Measurements from ENCODE around the gene CD180.

Gene CD180

DNA sequence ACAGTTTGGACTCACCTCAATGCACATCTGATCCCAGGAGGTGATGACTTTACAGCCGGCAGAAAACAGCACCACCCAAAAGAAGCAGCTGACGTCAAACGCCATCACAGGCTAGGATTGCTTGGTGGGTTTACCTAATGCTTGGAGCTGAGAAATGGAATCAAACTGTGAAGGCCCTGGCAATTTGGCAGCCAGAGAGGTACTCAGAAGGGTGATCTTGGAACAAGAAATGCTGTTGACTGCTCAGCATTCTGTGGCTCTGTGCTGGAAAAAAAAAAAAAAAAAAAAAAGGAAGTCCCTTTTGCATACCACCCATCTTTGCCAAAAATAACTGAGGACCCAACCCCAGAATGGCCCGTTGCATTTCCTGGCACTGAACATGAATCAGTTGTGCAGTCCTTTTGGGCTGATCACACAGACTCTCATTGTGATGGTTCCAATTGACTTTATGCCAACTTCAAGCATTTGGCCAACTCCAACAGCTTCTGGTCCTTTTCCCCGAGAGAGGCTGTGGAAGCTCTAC, at the start of gene CD180:
CD180 (minus strand) TSS at position 263 of the 523 bp plus-strand sequence; CDS start at position 105, 158 bp downstream.
- DNase-seq: no peak
- TF ChIP-seq POLR2A (IDR thresholded peaks at IDR 0.05; ENCODE audit: low read length): no peak
- TF ChIP-seq GATA1 (IDR thresholded peaks at IDR 0.05; ENCODE audit: low read depth, low read length): no peak

DNA sequence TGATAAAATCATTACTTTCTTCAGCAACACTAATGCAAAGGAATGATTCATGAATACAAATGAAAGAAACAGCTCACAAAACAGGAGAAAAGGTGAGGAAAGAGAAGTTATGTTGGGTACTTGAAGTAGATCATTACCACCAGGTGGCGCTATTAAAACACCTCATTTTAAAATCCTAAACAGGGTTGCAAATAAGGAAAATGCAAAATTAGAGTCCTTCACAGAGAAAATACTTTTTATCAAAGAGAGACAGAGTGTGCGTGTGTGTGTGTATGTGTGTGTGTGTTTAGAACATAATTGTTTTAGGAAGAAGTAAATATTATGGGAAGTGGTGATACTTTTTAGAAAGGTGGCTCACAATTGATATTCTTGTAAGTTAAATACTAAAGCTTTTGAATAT, 49.5 kb upstream of the CD180 start:
- peak; percentile 70 to 85 for DNase-seq
- no peak for TF ChIP-seq POLR2A (IDR thresholded peaks at IDR 0.05; ENCODE audit: low read length)
- TF ChIP-seq GATA1 (IDR thresholded peaks at IDR 0.05; ENCODE audit: low read depth, low read length): no peak

DNA sequence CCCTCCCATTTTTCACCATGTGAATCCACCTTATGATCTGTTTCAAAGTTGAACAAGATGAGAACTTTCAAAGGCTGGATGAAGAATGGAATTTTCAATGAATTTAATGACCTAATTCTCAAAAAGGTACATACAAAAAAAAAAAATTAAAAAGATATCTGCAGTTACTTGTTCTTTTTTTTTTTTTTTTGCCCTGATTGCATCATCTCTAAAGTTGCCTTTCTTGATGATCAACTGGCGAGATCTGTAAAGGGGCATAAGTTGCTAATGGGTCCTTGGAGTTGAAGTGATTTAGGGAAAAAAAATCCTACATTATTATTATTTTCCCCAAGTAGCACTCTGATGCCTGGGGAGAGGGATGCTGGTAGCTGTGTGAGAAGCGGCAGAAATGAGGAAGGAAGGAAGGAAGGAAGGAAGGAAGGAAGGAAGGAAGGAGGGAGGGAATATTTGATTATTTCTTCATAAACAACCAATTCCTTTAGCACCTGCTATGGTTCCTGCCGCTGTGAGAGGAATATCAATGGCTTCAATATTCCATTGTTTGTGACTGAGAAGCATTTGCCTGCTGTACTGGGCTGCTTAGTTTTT, 48.8 kb upstream of the CD180 start:
- no peak for DNase-seq
- TF ChIP-seq GATA1 (IDR thresholded peaks at IDR 0.05; ENCODE audit: low read depth, low read length) (no peak), POLR2A (IDR thresholded peaks at IDR 0.05; ENCODE audit: low read length) (no peak)

DNA sequence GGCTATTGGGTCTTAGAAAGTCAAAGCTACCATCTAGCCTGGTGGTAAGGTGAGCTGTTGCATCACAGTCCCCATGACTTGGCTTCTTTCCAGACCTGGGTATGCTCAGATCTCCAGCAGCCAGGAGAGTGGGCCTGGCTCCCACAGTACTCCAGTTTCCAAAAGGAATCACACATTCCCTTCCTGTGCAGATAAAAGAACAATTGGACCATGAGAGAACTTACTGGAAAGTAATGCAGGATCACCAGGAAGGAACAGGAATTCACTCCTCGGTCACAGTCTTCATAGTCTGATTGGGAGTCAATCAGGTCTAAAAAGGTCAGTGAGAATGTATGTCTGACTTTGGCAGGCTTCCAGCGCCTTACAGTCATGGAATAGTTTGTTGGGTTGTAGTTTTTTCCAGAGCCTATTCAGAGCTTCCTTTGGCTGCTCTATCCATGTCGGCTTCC, 47.8 kb upstream of the CD180 start:
- no peak for TF ChIP-seq POLR2A (IDR thresholded peaks at IDR 0.05; ENCODE audit: low read length)
- no peak for TF ChIP-seq GATA1 (IDR thresholded peaks at IDR 0.05; ENCODE audit: low read depth, low read length)
- no peak for DNase-seq

DNA sequence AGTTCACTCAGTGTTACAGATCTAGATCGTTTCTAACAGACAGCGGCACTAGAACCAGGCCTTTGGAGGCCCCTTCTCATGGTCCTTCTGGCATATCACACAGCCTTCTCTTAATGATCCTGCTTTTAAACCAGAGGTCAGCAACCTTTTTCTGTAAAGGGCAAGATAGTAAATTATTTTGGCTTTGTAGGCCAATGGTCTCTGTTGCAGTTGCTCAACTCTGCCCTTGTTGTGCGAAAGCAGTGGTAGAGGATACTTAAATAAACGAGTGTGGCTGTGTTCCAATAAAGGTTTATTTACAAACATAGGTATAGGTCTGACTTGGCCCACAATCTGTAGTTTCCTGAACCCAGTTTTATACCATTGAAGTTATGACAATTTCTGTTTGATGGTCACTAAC, 47.3 kb upstream of the CD180 start:
- no peak for DNase-seq
- TF ChIP-seq POLR2A (IDR thresholded peaks at IDR 0.05; ENCODE audit: low read length) (no peak), GATA1 (IDR thresholded peaks at IDR 0.05; ENCODE audit: low read depth, low read length) (no peak)

DNA sequence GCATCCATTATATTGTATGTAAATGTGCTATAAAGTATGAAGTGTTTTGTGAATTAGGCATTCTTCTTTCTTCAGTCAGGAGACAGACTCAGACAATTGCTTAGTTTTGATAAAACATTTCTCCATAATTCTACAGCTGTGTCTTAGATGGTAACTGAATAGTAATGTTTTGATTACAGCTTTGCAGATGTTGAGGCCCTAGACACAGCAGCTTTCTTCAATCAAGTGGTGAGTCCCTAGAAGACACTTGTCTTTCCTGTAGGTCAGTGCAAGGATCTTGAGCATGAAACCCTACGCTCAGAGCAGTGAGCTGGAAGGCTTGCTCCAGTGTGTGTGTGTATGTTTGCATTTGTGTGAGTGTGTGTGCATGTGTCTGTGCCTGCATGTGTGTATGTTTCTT, 46.8 kb upstream of the CD180 start:
- no peak for DNase-seq
- no peak for TF ChIP-seq GATA1 (IDR thresholded peaks at IDR 0.05; ENCODE audit: low read depth, low read length)
- no peak for TF ChIP-seq POLR2A (IDR thresholded peaks at IDR 0.05; ENCODE audit: low read length)

DNA sequence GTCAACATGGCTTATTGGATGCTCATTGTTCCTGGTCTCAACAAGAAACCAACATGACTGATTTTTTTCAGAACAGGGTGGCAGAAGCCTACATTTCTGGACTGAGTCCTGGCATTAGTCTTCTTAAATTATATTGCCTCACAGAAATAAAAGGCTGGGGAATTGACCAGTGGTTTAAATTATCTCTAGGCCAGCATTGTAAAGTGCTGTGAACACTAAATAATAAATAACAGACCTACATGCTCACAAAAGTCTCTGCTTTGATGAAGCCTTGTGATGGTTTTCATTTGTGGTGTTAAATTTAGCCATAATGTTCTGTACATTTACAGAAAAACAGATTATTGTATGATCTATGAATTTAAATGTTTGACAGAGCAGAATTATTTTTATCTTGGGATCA, 44.7 kb upstream of the CD180 start:
- DNase-seq: no peak
- TF ChIP-seq GATA1 (IDR thresholded peaks at IDR 0.05; ENCODE audit: low read depth, low read length) (no peak), POLR2A (IDR thresholded peaks at IDR 0.05; ENCODE audit: low read length) (no peak)

DNA sequence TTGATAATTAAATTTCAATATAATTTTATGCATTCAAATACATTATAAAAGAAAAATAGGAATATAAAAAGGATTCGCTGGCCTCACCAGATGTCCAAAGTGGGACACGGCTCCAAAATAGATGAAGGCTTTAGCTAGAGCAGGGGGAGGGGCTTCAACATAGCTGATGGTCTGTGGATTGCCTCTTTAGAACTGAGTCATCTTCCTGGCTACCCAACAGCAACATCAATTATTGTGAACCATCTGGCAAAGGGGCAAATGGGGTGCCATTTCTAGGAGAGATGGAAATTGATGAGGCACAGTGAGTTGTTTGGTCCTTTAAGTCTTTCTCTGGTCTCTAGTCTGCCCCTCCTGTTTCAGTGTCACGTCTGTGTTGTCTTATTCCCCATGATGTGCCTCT, 44.2 kb upstream of the CD180 start:
- no peak for DNase-seq
- TF ChIP-seq GATA1 (IDR thresholded peaks at IDR 0.05; ENCODE audit: low read depth, low read length) (no peak), POLR2A (IDR thresholded peaks at IDR 0.05; ENCODE audit: low read length) (no peak)

DNA sequence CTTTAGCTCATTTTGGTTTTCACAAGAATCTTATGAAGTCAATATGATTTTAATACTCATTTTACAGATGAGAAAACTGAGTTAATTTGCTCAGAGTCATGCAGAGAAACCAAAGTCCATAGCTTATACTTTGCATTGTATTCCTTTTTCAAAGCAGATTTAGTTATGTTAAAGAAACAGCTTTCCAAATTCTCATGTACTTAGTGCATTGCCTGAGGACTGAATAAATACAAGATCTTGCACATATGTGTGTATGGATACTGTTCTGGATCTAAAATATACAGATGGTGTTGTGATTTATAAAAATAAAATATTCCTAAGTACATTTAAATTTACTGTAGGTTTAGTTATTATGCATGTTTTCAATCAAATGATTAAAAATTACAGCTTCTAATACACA, 43.5 kb upstream of the CD180 start:
- DNase-seq: no peak
- TF ChIP-seq POLR2A (IDR thresholded peaks at IDR 0.05; ENCODE audit: low read length) (no peak), GATA1 (IDR thresholded peaks at IDR 0.05; ENCODE audit: low read depth, low read length) (no peak)

DNA sequence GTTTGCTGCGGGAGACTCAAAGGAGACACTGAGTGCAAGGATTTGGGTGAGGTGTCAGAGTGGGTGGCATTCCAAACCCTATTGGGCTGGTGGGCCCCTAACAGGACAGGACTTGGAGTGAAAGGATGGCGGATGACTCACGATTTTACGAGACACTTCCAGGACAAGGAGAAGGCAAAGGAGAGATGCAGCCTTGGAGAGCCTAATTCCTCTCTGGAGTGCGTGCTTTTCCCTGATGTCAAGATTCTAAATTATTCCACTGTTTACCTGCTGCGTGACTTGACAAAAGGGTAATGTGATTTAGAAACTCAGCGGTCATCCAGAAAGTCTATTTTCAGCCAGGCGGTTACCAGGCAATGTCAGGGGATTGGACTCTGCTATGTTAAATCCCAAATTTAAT, 41.6 kb upstream of the CD180 start:
- TF ChIP-seq GATA1 (IDR thresholded peaks at IDR 0.05; ENCODE audit: low read depth, low read length) (no peak), POLR2A (IDR thresholded peaks at IDR 0.05; ENCODE audit: low read length) (no peak)
- DNase-seq: no peak

DNA sequence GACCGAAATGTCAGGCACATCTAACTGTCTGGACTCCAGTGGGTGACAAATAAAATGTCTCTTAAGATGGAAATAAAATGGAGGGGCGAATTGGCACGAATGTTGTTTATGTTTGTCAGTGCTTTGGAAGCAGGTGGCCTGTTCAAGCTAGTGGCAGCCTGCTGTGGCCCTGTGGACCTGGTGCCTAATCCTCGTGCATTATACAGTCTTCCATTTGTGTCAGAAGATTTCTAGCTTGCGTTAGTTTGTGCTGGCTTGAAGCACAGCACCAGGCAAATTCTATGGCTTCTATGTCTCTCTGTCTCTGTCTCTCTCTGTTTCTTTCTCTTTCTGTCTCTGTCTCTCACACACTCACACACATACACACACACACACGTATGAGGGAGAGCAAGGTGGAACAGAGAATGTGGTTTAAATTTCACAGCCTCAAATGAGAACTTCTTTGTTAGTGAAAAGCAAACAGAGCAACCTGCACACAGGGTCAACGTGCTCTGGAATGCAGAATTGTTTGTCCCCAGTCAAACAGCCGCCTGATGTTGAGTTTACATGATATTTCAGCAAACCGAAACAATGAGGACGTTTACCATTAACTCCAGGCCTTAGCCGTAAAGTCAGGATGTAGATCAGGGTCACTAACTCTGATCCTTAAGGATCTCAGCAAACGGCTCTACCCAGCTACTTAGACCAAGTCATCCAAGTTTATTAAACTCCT, 39.0 kb upstream of the CD180 start:
- TF ChIP-seq POLR2A (IDR thresholded peaks at IDR 0.05; ENCODE audit: low read length): no peak
- no peak for TF ChIP-seq GATA1 (IDR thresholded peaks at IDR 0.05; ENCODE audit: low read depth, low read length)

DNA sequence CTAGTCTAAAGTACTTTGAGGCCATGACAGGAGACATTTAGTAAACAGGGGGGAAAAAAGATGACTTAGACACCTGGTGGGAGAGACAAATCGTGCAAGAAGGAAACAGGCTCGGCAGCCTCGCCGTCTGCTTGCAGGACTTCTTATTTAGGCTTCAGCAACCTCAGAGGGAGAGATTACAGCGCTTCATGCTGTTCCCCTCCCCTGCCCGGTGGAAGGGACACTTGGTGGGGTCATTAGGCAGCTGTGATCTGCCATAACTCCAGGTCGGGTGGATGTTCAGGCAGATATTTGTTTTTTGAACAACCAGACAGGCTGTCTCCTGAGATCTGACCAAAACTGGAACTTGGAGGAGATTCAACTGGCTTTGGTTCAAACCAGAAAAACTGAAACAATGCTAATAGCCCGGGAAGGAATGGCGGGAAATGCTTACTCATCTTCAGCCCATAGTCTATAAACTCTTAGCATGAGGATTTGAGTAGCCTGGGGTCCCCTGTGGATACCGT, 38.1 kb upstream of the CD180 start:
- no peak for TF ChIP-seq POLR2A (IDR thresholded peaks at IDR 0.05; ENCODE audit: low read length)
- DNase-seq: no peak

More for the DNA sequence above, 39.0 kb upstream of the CD180 start:
- DNase-seq: no peak

DNA sequence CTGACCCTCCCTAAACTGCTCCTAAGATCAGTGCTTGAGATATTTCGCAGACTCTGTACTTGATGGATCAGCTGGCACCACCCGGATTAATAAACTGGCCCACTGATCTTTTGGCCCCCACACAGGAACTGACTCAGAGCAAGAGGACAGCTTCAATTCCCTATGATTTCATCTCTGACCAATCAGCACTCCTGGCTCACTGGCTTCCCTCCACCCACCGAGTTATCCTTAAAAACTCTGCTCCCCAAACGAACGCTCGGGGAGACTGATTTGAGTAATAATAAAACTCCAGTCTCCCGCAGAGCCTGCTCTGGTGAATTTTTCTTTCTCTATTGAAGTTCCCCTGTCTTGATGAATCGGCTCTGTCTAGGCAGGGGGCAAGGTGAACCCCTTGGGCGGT, 36.5 kb upstream of the CD180 start:
- TF ChIP-seq POLR2A (IDR thresholded peaks at IDR 0.05; ENCODE audit: low read length) (no peak), GATA1 (IDR thresholded peaks at IDR 0.05; ENCODE audit: low read depth, low read length) (no peak)
- DNase-seq: no peak

DNA sequence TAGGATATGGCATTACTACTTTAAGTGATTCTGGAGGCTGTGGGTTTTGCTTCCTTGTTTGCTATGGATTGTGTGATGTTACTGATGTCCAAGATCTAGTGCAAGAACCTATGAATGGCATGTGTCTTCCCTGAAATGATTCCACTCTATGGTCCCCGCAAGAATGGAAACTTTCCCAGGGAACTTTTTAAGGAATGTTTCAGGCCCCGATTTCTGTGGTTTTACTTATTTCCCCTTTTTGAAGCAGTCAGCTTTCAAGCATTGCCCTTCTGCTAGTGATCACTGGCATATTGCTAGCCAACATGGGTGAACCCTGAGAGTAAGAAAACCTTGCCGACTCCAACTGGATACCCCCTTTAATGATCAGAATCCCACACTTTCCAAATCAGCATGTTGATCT, 26.6 kb upstream of the CD180 start:
- DNase-seq: no peak
- TF ChIP-seq GATA1 (IDR thresholded peaks at IDR 0.05; ENCODE audit: low read depth, low read length) (no peak), POLR2A (IDR thresholded peaks at IDR 0.05; ENCODE audit: low read length) (no peak)

Data from erythroblast (primary cell).